ENCODE measurements around the gene PLA2G4E. TPM values are rescaled to one million over a fixed set of nuclear protein-coding genes. Genes with fewer than 3 reads are reported as not detected.

Gene PLA2G4E
- total and polyA plus RNA-seq, 9 of the 15 experiments (the other 6 are each of a cell fraction or from before 2014, with no cell fraction given): 0.03 TPM; not detected in 8

DNA sequence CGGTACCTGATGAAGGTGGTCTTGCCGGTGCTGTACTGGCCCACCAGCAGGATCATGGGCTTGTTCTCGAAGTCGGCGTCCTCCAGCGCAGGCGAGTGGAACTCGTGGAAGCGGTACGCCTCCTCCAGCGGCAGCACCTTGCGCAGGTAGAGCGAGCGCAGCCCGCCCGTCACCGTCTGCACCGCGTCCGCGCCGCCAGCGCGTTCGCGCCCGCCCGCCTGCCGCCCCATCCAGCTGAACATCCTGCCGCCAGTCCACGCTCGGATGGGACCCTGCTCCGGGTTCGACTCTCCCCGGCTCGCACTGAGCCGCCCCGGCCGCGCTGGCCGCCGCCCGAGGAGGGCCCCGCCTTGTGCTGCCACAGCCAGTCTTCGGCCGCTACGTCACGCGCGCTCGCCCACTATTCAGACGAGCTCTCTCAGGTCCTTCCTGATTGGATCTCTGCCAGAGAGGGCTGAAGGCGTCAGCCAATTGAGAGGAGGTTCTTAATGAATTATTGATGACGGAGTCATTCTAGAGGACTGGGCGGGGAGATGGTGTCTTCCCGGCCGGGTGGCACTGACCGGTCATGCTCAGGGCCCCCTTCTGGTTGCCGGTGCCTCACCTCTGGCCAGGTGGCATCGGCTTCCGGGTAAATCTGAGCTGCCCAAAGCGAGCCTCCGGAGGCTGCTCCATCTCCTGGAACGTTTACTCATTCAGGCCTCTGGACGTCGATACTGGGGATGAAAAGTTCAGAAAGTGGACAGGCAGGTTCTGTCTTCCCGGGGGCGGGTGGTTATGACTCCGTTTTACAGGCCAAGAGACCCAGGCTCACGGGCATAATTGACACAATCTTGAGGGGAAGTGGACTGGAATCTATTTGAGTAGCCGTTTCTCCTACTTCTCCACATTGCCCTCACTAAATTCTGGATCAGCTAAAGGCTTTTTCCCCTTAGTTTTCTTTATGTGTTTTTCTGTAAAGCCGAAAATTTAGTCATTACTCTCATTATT is 48.3 kb downstream of the PLA2G4E start, which contains the start of gene EHD4 (continued):
- TF ChIP-seq, protein P1, sequence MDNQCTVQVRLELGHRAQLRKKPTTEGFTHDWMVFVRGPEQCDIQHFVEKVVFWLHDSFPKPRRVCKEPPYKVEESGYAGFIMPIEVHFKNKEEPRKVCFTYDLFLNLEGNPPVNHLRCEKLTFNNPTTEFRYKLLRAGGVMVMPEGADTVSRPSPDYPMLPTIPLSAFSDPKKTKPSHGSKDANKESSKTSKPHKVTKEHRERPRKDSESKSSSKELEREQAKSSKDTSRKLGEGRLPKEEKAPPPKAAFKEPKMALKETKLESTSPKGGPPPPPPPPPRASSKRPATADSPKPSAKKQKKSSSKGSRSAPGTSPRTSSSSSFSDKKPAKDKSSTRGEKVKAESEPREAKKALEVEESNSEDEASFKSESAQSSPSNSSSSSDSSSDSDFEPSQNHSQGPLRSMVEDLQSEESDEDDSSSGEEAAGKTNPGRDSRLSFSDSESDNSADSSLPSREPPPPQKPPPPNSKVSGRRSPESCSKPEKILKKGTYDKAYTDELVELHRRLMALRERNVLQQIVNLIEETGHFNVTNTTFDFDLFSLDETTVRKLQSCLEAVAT (IDR thresholded peaks at IDR 0.05): no peak
- TF ChIP-seq RBFOX2 (IDR thresholded peaks at IDR 0.05; ENCODE audit: low read depth, low read length): peak; percentile 92
- TF ChIP-seq, protein P2, sequence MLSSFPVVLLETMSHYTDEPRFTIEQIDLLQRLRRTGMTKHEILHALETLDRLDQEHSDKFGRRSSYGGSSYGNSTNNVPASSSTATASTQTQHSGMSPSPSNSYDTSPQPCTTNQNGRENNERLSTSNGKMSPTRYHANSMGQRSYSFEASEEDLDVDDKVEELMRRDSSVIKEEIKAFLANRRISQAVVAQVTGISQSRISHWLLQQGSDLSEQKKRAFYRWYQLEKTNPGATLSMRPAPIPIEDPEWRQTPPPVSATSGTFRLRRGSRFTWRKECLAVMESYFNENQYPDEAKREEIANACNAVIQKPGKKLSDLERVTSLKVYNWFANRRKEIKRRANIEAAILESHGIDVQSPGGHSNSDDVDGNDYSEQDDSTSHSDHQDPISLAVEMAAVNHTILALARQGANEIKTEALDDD (IDR thresholded peaks at IDR 0.05): no peak
- TF ChIP-seq, protein P3, sequence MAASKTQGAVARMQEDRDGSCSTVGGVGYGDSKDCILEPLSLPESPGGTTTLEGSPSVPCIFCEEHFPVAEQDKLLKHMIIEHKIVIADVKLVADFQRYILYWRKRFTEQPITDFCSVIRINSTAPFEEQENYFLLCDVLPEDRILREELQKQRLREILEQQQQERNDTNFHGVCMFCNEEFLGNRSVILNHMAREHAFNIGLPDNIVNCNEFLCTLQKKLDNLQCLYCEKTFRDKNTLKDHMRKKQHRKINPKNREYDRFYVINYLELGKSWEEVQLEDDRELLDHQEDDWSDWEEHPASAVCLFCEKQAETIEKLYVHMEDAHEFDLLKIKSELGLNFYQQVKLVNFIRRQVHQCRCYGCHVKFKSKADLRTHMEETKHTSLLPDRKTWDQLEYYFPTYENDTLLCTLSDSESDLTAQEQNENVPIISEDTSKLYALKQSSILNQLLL (CRISPR knock-in tag; IDR thresholded peaks at IDR 0.05; ENCODE audit: borderline replicate concordance): no peak
- TF ChIP-seq FOSL1 (tag; conservative IDR thresholded peaks at IDR 0.05): no peak; the same call in 1 of the 2 replicates
- peak; percentile 71 for TF ChIP-seq SUPT5H (IDR thresholded peaks at IDR 0.05)
- TF ChIP-seq, protein P4, sequence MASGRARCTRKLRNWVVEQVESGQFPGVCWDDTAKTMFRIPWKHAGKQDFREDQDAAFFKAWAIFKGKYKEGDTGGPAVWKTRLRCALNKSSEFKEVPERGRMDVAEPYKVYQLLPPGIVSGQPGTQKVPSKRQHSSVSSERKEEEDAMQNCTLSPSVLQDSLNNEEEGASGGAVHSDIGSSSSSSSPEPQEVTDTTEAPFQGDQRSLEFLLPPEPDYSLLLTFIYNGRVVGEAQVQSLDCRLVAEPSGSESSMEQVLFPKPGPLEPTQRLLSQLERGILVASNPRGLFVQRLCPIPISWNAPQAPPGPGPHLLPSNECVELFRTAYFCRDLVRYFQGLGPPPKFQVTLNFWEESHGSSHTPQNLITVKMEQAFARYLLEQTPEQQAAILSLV (tag; IDR thresholded peaks at IDR 0.05): no peak
- TF ChIP-seq MCM5 (IDR thresholded peaks at IDR 0.05; ENCODE audit: low read depth): no peak
- no peak for TF ChIP-seq YBX1 (IDR thresholded peaks at IDR 0.05)
- TF ChIP-seq, protein P5, sequence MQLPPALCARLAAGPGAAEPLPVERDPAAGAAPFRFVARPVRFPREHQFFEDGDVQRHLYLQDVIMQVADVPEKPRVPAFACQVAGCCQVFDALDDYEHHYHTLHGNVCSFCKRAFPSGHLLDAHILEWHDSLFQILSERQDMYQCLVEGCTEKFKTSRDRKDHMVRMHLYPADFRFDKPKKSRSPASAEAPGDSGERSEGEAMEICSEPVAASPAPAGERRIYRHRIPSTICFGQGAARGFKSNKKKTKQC (CRISPR knock-in tag; IDR thresholded peaks at IDR 0.05): peak; percentile 45; the same call in 1 of the 2 replicates
- no peak for TF ChIP-seq SMARCE1 (IDR thresholded peaks at IDR 0.05)
- no peak for TF ChIP-seq ZNF408 (CRISPR knock-in tag; IDR thresholded peaks at IDR 0.05; ENCODE audit: low read depth)
- no peak for TF ChIP-seq THRAP3 (IDR thresholded peaks at IDR 0.05; ENCODE audit: borderline replicate concordance)
- no peak for TF ChIP-seq SIX5 (IDR thresholded peaks at IDR 0.05; ENCODE audit: borderline replicate concordance in 1 of 2, insufficient read depth in 1 of 2, low read depth in 1 of 2, low read length in 2 of 2)
- TF ChIP-seq RCOR1 (IDR thresholded peaks at IDR 0.05; ENCODE audit: borderline replicate concordance in 1 of 2, low read depth in 2 of 2, low read length in 2 of 2): peak in 1 of 2 experiments; percentile 59; a peak in 2 of 4 replicates
- TF ChIP-seq, protein P6, sequence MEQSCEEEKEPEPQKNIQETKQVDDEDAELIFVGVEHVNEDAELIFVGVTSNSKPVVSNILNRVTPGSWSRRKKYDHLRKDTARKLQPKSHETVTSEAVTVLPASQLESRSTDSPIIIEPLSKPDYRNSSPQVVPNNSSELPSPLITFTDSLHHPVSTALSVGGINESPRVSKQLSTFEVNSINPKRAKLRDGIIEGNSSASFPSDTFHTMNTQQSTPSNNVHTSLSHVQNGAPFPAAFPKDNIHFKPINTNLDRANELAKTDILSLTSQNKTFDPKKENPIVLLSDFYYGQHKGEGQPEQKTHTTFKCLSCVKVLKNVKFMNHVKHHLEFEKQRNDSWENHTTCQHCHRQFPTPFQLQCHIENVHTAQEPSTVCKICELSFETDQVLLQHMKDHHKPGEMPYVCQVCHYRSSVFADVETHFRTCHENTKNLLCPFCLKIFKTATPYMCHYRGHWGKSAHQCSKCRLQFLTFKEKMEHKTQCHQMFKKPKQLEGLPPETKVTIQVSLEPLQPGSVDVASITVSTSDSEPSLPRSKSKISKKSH (CRISPR knock-in tag; IDR thresholded peaks at IDR 0.05): no peak
- no peak for TF ChIP-seq PPARD (CRISPR knock-in tag; IDR thresholded peaks at IDR 0.05)
- TF ChIP-seq ARID1B (IDR thresholded peaks at IDR 0.05): no peak
- TF ChIP-seq CEBPG (CRISPR knock-in tag; IDR thresholded peaks at IDR 0.05): no peak
- no peak for TF ChIP-seq CEBPG (tag; conservative IDR thresholded peaks at IDR 0.05 in 1 of 2, IDR thresholded peaks at IDR 0.05 in 1 of 2)
